Neuronal stem cell (in vitro differentiated cells): Measurements from ENCODE around the gene SLC22A23.

Experiments
- DNase-seq: peaks from one replicate; pipeline ENCODE4 v3.0.0-alpha.2; 2013; ENCODE audit warnings: low spot score
- H2AFZ ChIP-seq: one replicate; pipeline ENCODE4 v1.6.1; 2013; ENCODE audit warnings: mild to moderate bottlenecking, low read length, inconsistent platforms
- H2AK5ac ChIP-seq: 2 replicates; pipeline ENCODE4 v1.6.1; 2013; ENCODE audit warnings: low read depth, mild to moderate bottlenecking, inconsistent platforms, low read length, moderate library complexity, mixed read lengths
- H2BK120ac ChIP-seq: 2 replicates; pipeline ENCODE4 v1.6.1; 2013; ENCODE audit warnings: low read depth, mild to moderate bottlenecking, inconsistent platforms, low read length, moderate library complexity, mixed read lengths
- H2BK12ac ChIP-seq: one replicate; pipeline ENCODE4 v1.6.1; 2013; ENCODE audit warnings: low read length, inconsistent platforms
- H2BK15ac ChIP-seq: 2 replicates; pipeline ENCODE4 v1.6.1; 2013; ENCODE audit warnings: mild to moderate bottlenecking, low read length, inconsistent platforms, mixed read lengths
- H2BK5ac ChIP-seq: one replicate; pipeline ENCODE4 v1.6.1; 2013; ENCODE audit warnings: inconsistent platforms, mild to moderate bottlenecking, low read length, moderate library complexity
- H3K14ac ChIP-seq: one replicate; pipeline ENCODE4 v1.6.1; 2013; ENCODE audit warnings: low read length, inconsistent platforms
- H3K18ac ChIP-seq: 2 replicates; pipeline ENCODE4 v1.6.1; 2013; ENCODE audit warnings: low read length, inconsistent platforms
- H3K23ac ChIP-seq: 2 replicates; pipeline ENCODE4 v1.6.1; 2013; ENCODE audit warnings: low read depth, mild to moderate bottlenecking, mixed read lengths, low read length, inconsistent platforms; ENCODE audit not compliant: poor library complexity
- H3K27ac ChIP-seq: replicated peaks from 3 replicates; pipeline ENCODE4 v1.5.1; 2013; ENCODE audit warnings: low read length, inconsistent platforms
- H3K27me3 ChIP-seq, 3 experiments: 2 replicates each; pipeline ENCODE4 v1.6.1; 2013; ENCODE audit warnings: low read length in 3 of 3, mild to moderate bottlenecking in 2 of 3, inconsistent platforms in 1 of 3, low read depth in 1 of 3, mixed read lengths in 1 of 3, moderate library complexity in 1 of 3; ENCODE audit not compliant: control insufficient read depth in 3 of 3, insufficient read depth in 3 of 3
- H3K36me3 ChIP-seq, 2 donors: replicated peaks in 1 of 2; 2 replicates each; pipeline ENCODE4 v1.6.1; 2013; ENCODE audit warnings: low read length in 2 of 2; ENCODE audit not compliant: control insufficient read depth in 2 of 2, insufficient read depth in 2 of 2
- H3K4ac ChIP-seq: 2 replicates; pipeline ENCODE4 v1.6.1; 2013; ENCODE audit warnings: inconsistent platforms, mild to moderate bottlenecking, low read length, moderate library complexity
- H3K4me1 ChIP-seq, 2 donors: 1 replicate in 1 of 2; 2 replicates in 1 of 2; pipeline ENCODE4 v1.6.1; 2013; ENCODE audit warnings: low read length in 2 of 2, low read depth in 1 of 2; ENCODE audit not compliant: control insufficient read depth in 2 of 2, insufficient read depth in 1 of 2
- H3K4me2 ChIP-seq: one replicate; pipeline ENCODE4 v1.6.1; 2013; ENCODE audit warnings: mild to moderate bottlenecking, low read length, inconsistent platforms; ENCODE audit not compliant: insufficient read depth, poor library complexity, severe bottlenecking
- H3K4me3 ChIP-seq, 2 donors: 2 replicates each; pipeline ENCODE4 v1.5.1; 2013; ENCODE audit warnings: low read length in 2 of 2, mild to moderate bottlenecking in 2 of 2, inconsistent platforms in 1 of 2, moderate library complexity in 1 of 2
- H3K79me1 ChIP-seq: one replicate; pipeline ENCODE4 v1.6.1; 2013; ENCODE audit warnings: low read depth, mild to moderate bottlenecking, inconsistent platforms, low read length, moderate library complexity
- H3K9ac ChIP-seq: one replicate; pipeline ENCODE4 v1.6.1; 2013; ENCODE audit warnings: mild to moderate bottlenecking, low read depth, low read length, inconsistent platforms; ENCODE audit not compliant: poor library complexity
- H3K9me3 ChIP-seq, 2 donors: replicated peaks in 1 of 2; 2 replicates each; pipeline versions ENCODE3 to v1.6.1; 2013; ENCODE audit warnings: low read length in 2 of 2, mild to moderate bottlenecking in 2 of 2, inconsistent platforms in 1 of 2, low read depth in 1 of 2, mixed read lengths in 1 of 2, moderate library complexity in 1 of 2; ENCODE audit not compliant: control insufficient read depth in 2 of 2, insufficient read depth in 1 of 2
- H4K8ac ChIP-seq: one replicate; pipeline ENCODE4 v1.6.1; 2013; ENCODE audit warnings: low read depth, mild to moderate bottlenecking, inconsistent platforms, low read length, moderate library complexity
- H4K91ac ChIP-seq: one replicate; pipeline ENCODE4 v1.6.1; 2013; ENCODE audit warnings: low read length, low read depth, mild to moderate bottlenecking, inconsistent platforms; ENCODE audit not compliant: poor library complexity
- WGBS, 2 donors: extraction: QIAGEN DNeasy Blood & Tissue Kit; methylation state at CpG; one replicate each; pipeline ENCODE4 v1.1.7; 2013; ENCODE audit warnings: missing lambda C conversion rate in 2 of 2, mixed read lengths in 1 of 2; ENCODE audit not compliant: insufficient read length in 2 of 2, insufficient replicate concordance in 1 of 2; ENCODE audit errors: extremely low coverage in 2 of 2; 5-methylcytosine and 5-hydroxymethylcytosine counted together

Gene SLC22A23

DNA sequence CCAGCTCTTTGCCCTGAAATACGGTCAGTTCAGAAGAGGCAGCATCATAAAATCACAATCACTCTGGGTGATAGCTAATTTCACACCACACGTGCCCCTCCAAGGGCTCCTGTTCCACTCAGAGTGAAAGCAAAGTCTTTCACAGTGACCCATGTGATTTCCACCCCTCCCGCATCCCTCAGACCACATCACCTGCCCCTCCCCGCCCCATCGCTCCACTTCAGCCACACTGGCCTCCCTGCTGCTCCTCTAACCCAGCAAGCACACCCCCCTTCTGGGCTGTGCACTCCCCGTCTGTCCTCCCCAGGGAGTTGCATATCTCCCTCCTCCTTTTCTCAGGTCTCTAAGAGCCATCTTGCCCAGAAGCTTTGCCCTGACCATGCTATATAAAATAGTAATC, 123.6 kb downstream of the SLC22A23 start:
- Histone ChIP-seq H3K4ac (peak overlapping the region; percentile 26), H3K79me1 (no peaks in the 10 kb centered on the region), H3K14ac (no peak overlapping the region), H2BK120ac (no peak overlapping the region), H3K4me3 (no peak overlapping the region), H3K27me3 (no peaks in the 10 kb centered on the region), H3K18ac (peak overlapping the region; percentile 73), H3K23ac (no peak overlapping the region), H3K9ac (no peak overlapping the region), H3K27ac (no peak overlapping the region), H3K36me3 (no peaks in the 10 kb centered on the region), H4K8ac (no peak overlapping the region), H3K4me1 (peaks cover 23 to 33% of the 10 kb centered on the region in 2 donors), H2BK12ac (no peak overlapping the region), H2AK5ac (peak overlapping the region; percentile 30), H2BK15ac (peak overlapping the region; percentile 31), H4K91ac (no peak overlapping the region), H3K9me3 (no peaks in the 10 kb centered on the region), H2BK5ac (peak overlapping the region; percentile 68), H3K4me2 (no peak overlapping the region), H2AFZ (no peak overlapping the region)
- no CpG with 5 or more reads among the region's 6 CpGs for WGBS, 2 donors
- no peak for DNase-seq

DNA sequence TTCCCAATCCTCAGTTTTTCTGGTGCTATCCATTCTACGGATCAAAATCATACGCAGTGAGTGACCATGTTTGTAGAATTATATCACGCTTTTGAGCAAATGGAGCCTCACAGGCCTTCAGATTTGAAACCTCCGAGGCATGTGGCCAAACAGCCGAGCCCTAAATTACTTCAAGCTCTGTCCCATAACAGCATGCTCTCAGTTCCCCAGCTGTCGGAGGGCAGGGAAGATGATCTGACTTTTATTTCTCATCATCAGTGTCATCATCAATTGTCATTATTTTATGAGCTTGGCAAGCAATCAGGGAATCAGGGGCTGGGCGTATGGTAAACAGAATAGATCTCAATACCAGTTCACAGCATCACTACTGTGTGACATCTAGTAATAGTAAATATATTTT, 124.9 kb downstream of the SLC22A23 start:
- no peak for DNase-seq
- Histone ChIP-seq H4K91ac (no peak overlapping the region), H3K4me1 (peaks cover 20 to 28% of the 10 kb centered on the region in 2 donors), H3K9ac (no peak overlapping the region), H3K36me3 (no peaks in the 10 kb centered on the region), H3K4me2 (no peak overlapping the region), H2BK15ac (no peak overlapping the region), H3K23ac (no peak overlapping the region), H3K9me3 (no peaks in the 10 kb centered on the region), H3K4ac (no peak overlapping the region), H3K27ac (no peak overlapping the region), H3K27me3 (no peaks in the 10 kb centered on the region), H2AK5ac (no peak overlapping the region), H2BK5ac (no peak overlapping the region), H3K14ac (no peak overlapping the region), H2BK120ac (no peak overlapping the region), H2AFZ (no peak overlapping the region), H2BK12ac (no peak overlapping the region), H4K8ac (no peak overlapping the region), H3K4me3 (no peak overlapping the region), H3K79me1 (no peaks in the 10 kb centered on the region), H3K18ac (no peak overlapping the region)
- WGBS, 2 donors = no CpG with 5 or more reads among the region's 7 CpGs

DNA sequence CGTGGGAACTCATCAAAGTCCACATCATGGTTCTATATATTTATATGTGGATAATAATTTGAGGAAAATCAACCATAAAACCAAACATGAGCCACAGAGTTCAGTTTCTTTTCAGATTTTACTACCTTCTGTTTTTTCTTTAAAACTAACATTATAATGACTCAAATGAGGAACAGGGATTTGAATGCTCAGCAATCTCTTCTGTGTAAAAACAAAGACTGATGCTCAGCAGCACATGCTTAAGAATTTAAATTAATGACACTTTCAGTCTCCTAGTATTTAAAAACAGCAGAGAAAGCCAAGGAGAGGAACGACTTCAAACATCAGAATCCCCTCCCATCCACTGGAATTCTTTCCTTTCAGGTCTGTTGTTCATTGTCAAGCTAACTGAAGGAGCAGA, 125.4 kb downstream of the SLC22A23 start:
- Histone ChIP-seq H3K4me3 (no peak overlapping the region), H3K23ac (no peak overlapping the region), H3K4me1 (peaks cover 20 to 28% of the 10 kb centered on the region in 2 donors), H2BK12ac (no peak overlapping the region), H3K9me3 (no peaks in the 10 kb centered on the region), H3K4me2 (no peak overlapping the region), H2AFZ (no peak overlapping the region), H3K27ac (no peak overlapping the region), H2BK15ac (no peak overlapping the region), H2AK5ac (no peak overlapping the region), H3K36me3 (no peaks in the 10 kb centered on the region), H2BK120ac (no peak overlapping the region), H3K9ac (no peak overlapping the region), H3K14ac (no peak overlapping the region), H4K91ac (no peak overlapping the region), H3K79me1 (no peaks in the 10 kb centered on the region), H3K18ac (no peak overlapping the region), H3K27me3 (no peaks in the 10 kb centered on the region), H2BK5ac (no peak overlapping the region), H3K4ac (no peak overlapping the region), H4K8ac (no peak overlapping the region)
- no peak for DNase-seq
- WGBS, 2 donors = no CpG with 5 or more reads among the region's 2 CpGs

DNA sequence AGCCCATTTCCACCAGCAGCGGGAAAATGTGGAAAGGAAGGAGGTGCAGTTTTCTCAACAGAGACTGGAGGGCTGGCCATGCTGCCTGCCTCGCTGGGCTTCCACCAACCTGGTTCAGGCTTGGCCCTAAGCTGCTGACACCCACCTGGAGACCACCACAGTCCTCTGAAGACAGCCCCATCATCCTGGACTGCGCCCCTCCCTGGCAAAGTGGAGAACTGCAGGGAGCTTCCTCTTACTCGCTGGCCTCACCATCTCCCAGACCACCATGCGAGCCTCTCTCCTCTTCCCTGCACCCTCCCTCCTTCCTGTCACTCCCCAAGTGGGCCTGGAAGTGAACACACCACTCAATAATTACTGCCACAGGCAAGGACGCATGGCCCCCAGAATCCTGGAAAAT, 126.7 kb downstream of the SLC22A23 start:
- Histone ChIP-seq H2BK12ac (no peak overlapping the region), H3K18ac (peak overlapping the region; percentile 11), H3K4me3 (no peak overlapping the region), H3K27ac (no peak overlapping the region), H4K91ac (no peak overlapping the region), H2AK5ac (no peak overlapping the region), H2BK15ac (peak overlapping the region; percentile 5), H3K36me3 (no peaks in the 10 kb centered on the region), H3K4ac (peak overlapping the region; percentile 8), H2AFZ (no peak overlapping the region), H2BK120ac (peak overlapping the region; percentile 90), H3K9me3 (no peaks in the 10 kb centered on the region), H3K79me1 (no peaks in the 10 kb centered on the region), H3K4me2 (no peak overlapping the region), H3K14ac (no peak overlapping the region), H3K9ac (no peak overlapping the region), H4K8ac (no peak overlapping the region), H3K27me3 (no peaks in the 10 kb centered on the region), H3K23ac (peak overlapping the region; percentile 32), H3K4me1 (peaks cover 19 to 27% of the 10 kb centered on the region in 2 donors), H2BK5ac (no peak overlapping the region)
- WGBS, 2 donors = no CpG with 5 or more reads among the region's 6 CpGs
- no peak for DNase-seq
